ENCODE data around the gene CYB5R2. TPM values are rescaled to one million over a fixed set of nuclear protein-coding genes. Genes with fewer than 3 reads are reported as not detected.

The CYB5R2 gene
- 3.6 and 5.5 TPM in 2 replicates for total RNA-seq

GRCh38 chr11:7672960-7673723, at the start of gene CYB5R2:
CYB5R2 (minus strand) TSS chr11:7673500; CDS start chr11:7672825, 675 bp downstream.

GRCh38 chr11:7706377-7706776, 33.1 kb upstream of the CYB5R2 start, which contains the start of gene OVCH2:
OVCH2 (minus strand) TSS chr11:7706477; CDS start chr11:7706394, 83 bp downstream.

Other genes with a start within 250 kb of the CYB5R2 start
- not detected in 2 replicates for gene OLFML1, start 188.0 kb downstream of the CYB5R2 start, total RNA-seq
- gene PPFIBP2, start 159.5 kb downstream of the CYB5R2 start, total RNA-seq = 0.76 and 2.6 TPM in 2 replicates
- not detected in 2 replicates for gene OVCH2, start 33.0 kb upstream of the CYB5R2 start, total RNA-seq
- gene OR5P2, start 123.4 kb upstream of the CYB5R2 start, total RNA-seq = 0.33 TPM in 1 of 2 replicates, not detected in the other
- not detected in 2 replicates for gene OR5P3, start 157.3 kb upstream of the CYB5R2 start, total RNA-seq